Testis (tissue), 3 donors: ENCODE measurements around the gene DDX50. TPM values are rescaled to one million over a fixed set of nuclear protein-coding genes. Genes with fewer than 3 reads are reported as not detected.
"Not testable (repeated sequence)": the region's sequence is repeated elsewhere in the genome, so short reads cannot be mapped to it uniquely, and the experiment has no call there.

Experiments used
- DNase-seq: peaks from one replicate; pipeline ENCODE4 v3.0.0-alpha.2; 2019
- H3K27ac ChIP-seq, 2 donors: fragments of 200-600 bp; sonication (generic); one replicate each; pipeline ENCODE4 v1.5.1; 2019
- H3K27me3 ChIP-seq: fragments of 200-600 bp; sonication (generic); one replicate; pipeline ENCODE4 v1.5.1; 2019
- H3K36me3 ChIP-seq: fragments of 200-600 bp; sonication (generic); one replicate; pipeline ENCODE4 v1.5.1; 2017; ENCODE audit warnings: low read depth; ENCODE audit errors: missing control alignments
- H3K4me1 ChIP-seq: fragments of 200-600 bp; sonication (generic); one replicate; pipeline ENCODE4 v1.5.1; 2019
- H3K4me3 ChIP-seq, 2 donors: fragments of 200-600 bp; sonication (generic); one replicate each; pipeline ENCODE4 v1.5.1; 2017 to 2019
- H3K9me3 ChIP-seq: fragments of 200-600 bp; sonication (generic); one replicate; pipeline ENCODE4 v1.5.1; 2017
- POLR2A ChIP-seq: fragments of 450-650 bp; IDR thresholded peaks from one replicate; pipeline ENCODE4 v1.6.1; 2017; ENCODE audit warnings: antibody characterized with exemption, mild to moderate bottlenecking, moderate library complexity
- WGBS, 2 donors: methylation state at CpG; one replicate each; pipeline ENCODE4 v1.1.5; 2018; 5-methylcytosine and 5-hydroxymethylcytosine counted together
- intact Hi-C: fragments of 100-400 bp; cut with DNase I; formaldehyde crosslinking; loops from one replicate; pipeline ENCODE4 v1.15.1; 2023; ENCODE audit warnings: low total_unique reads
- polyA plus RNA-seq: library from polyadenylated mRNA; stranded (reverse); fragments of 350-450 nt; fragmentation: Illumina TruSeq; extraction: RNeasy Lipid Tissue Mini Kit (QIAGEN cat#74804); gene quantifications from one replicate; pipeline ENCODE4 v1.2.3, GENCODE V29; 2014; ENCODE audit warnings: low read depth, low replicate concordance; ENCODE audit not compliant: insufficient read depth
- total RNA-seq, 2 donors: library from RNA; depleted of rRNA; stranded (reverse); fragments of >200 nt; gene quantifications; one replicate each; pipeline ENCODE4 v1.2.3, GENCODE V29; 2016
- TF ChIP-seq, protein P1 (sequence below), 3 experiments: fragments of 450-650 bp in 2 of 3; fragments of 200-600 bp in 1 of 3; sonication (generic) in 1 of 3; IDR thresholded peaks; one replicate each; pipeline ENCODE4 v1.5.1; 2016 to 2019; ENCODE audit warnings: antibody characterized with exemption in 3 of 3, mild to moderate bottlenecking in 2 of 3, moderate library complexity in 1 of 3

Gene DDX50
- total and polyA plus RNA-seq, 3 donors from 2014 or later: 43.5 to 51.1 (median 45.3) TPM

GRCh38 chr10:68932860-68933259 is 31.7 kb downstream of the DDX50 start:
- H3K4me1 ChIP-seq, H3K36me3 ChIP-seq, H3K4me3 ChIP-seq, H3K27me3 ChIP-seq, DNase-seq, H3K9me3 ChIP-seq, intact Hi-C loops: not testable (repeated sequence)
- 71 to 75% methylated on average over 3 of the region's 3 CpGs for WGBS, 2 donors
- peak overlapping the region in 1 of 2 donors; percentile 69 for H3K27ac ChIP-seq

DNA sequence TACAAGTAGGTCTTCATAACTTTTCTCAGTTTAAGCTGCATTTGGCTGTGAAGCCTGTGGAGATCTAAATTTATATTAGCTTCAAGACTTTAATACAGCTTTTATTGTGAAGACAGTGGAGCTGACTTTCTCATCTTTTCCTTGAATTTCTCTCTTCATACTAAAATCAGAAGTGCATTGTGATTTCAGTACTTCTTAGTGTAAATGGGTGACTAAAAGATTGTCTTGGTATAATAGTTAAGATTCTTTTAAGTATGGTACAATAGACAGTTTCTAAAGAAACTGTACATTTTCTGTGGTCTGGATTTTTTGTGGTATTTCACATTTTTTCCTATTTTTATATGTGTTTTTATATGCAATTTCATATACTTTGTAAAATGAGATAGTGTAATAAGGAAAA is 33.9 kb downstream of the DDX50 start:
- TF ChIP-seq, protein P1, sequence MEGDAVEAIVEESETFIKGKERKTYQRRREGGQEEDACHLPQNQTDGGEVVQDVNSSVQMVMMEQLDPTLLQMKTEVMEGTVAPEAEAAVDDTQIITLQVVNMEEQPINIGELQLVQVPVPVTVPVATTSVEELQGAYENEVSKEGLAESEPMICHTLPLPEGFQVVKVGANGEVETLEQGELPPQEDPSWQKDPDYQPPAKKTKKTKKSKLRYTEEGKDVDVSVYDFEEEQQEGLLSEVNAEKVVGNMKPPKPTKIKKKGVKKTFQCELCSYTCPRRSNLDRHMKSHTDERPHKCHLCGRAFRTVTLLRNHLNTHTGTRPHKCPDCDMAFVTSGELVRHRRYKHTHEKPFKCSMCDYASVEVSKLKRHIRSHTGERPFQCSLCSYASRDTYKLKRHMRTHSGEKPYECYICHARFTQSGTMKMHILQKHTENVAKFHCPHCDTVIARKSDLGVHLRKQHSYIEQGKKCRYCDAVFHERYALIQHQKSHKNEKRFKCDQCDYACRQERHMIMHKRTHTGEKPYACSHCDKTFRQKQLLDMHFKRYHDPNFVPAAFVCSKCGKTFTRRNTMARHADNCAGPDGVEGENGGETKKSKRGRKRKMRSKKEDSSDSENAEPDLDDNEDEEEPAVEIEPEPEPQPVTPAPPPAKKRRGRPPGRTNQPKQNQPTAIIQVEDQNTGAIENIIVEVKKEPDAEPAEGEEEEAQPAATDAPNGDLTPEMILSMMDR (IDR thresholded peaks at IDR 0.05): no peak
- no peak for TF ChIP-seq POLR2A
- Histone ChIP-seq H3K27me3 (no peaks in the 10 kb centered on the region), H3K27ac (no peak overlapping the region), H3K4me3 (no peak overlapping the region), H3K4me1 (peaks cover 10% of the 10 kb centered on the region), H3K9me3 (no peaks in the 10 kb centered on the region), H3K36me3 (no peaks in the 10 kb centered on the region)
- DNase-seq: no peak
- intact Hi-C loops: no loop called here

DNA sequence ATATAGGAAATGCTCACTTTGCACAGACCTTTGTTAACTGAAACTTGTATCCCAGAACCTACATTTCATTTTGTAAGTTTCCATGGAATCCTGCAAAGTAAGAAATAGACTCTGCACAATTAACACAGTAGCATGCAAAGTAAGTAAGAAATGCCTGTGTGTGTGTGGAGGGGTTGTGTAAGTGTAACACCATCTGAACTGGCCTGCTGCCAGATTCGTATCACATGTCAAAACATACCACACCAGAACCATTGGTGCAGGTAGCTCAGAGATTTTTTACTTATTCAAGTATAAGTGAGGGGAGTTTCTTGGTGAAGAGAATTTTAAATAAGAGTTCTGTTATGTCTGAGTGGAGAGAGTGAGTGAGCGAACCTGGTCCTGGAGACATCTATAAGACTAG is 37.0 kb downstream of the DDX50 start:
- Histone ChIP-seq H3K4me3 (no peak overlapping the region), H3K9me3 (no peaks in the 10 kb centered on the region), H3K4me1 (no peaks in the 10 kb centered on the region), H3K36me3 (no peaks in the 10 kb centered on the region), H3K27me3 (no peaks in the 10 kb centered on the region), H3K27ac (no peak overlapping the region)
- DNase-seq: no peak
- WGBS, 2 donors: 65 to 68% methylated on average over 2 of the region's 2 CpGs
- intact Hi-C loops: no loop called here
- TF ChIP-seq POLR2A: no peak
- TF ChIP-seq, protein P1 (IDR thresholded peaks at IDR 0.05): no peak

DNA sequence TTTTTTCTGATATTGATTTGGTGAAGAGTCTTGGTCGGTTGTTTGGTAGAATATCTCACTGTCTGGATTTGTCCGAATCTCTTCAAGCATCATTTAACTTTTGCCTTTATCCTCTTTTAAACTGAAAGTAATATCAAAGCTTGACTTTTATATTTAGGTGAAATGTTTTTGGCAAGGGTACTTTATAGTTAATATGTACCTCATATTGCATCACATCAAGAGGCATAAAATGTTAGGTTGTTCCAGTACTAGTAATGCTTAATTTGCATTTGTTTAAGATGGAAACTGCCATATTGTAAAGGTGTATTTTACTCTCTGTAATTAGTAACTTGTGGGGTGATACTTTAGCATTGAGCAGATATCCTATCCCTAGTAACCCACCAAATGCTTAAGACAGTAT is 37.8 kb downstream of the DDX50 start:
- H3K4me3 ChIP-seq: no peak overlapping the region
- DNase-seq: no peak
- intact Hi-C loops: no loop called here
- 91 to 93% methylated on average over 2 of the region's 2 CpGs for WGBS, 2 donors
- TF ChIP-seq POLR2A: no peak
- TF ChIP-seq, protein P1 (IDR thresholded peaks at IDR 0.05): no peak
- no peaks in the 10 kb centered on the region for H3K4me1 ChIP-seq
- no peaks in the 10 kb centered on the region for H3K9me3 ChIP-seq
- H3K36me3 ChIP-seq: no peaks in the 10 kb centered on the region
- H3K27me3 ChIP-seq: no peaks in the 10 kb centered on the region
- H3K27ac ChIP-seq: no peak overlapping the region

- H3K9me3 ChIP-seq, H3K4me3 ChIP-seq, intact Hi-C loops, H3K4me1 ChIP-seq, H3K27me3 ChIP-seq, H3K27ac ChIP-seq, H3K36me3 ChIP-seq, DNase-seq: not testable (repeated sequence)
Observed at GRCh38 chr10:68940917-68941316, 39.8 kb downstream of the DDX50 start.

GRCh38 chr10:68950598-68950997 is 49.5 kb downstream of the DDX50 start:
- intact Hi-C loops: no loop called here
- H3K4me3 ChIP-seq: no peak overlapping the region
- WGBS, 2 donors: 93 to 95% methylated on average over 3 of the region's 3 CpGs
- no peaks in the 10 kb centered on the region for H3K36me3 ChIP-seq
- H3K4me1 ChIP-seq: peaks cover 5% of the 10 kb centered on the region
- no peak overlapping the region for H3K27ac ChIP-seq
- H3K27me3 ChIP-seq: no peaks in the 10 kb centered on the region
- no peaks in the 10 kb centered on the region for H3K9me3 ChIP-seq
- DNase-seq: no peak
- no peak for TF ChIP-seq POLR2A
- TF ChIP-seq, protein P1 (IDR thresholded peaks at IDR 0.05): no peak
